HepG2 (cell line): ENCODE results near the gene LPCAT4. TPM values are rescaled to one million over a fixed set of nuclear protein-coding genes. Genes with fewer than 3 reads are reported as not detected.
A peak's percentile ranks its signal among the peaks of the same experiment; 100 is the strongest.

ENCODE experiments used
- CEBPB ChIP-seq: IDR thresholded peaks from 2 replicates; pipeline ENCODE4 v1.6.1; 2011; ENCODE audit warnings: low read depth, low read length, improper control_type of control experiment, borderline replicate concordance
- GMEB2 ChIP-seq: IDR thresholded peaks from 2 replicates; pipeline ENCODE4 v1.6.1; 2016; ENCODE audit warnings: missing biosample characterization, missing genetic modification reagents, low read depth
- KDM1A ChIP-seq: IDR thresholded peaks from 2 replicates; pipeline ENCODE4 v1.6.1; 2016; ENCODE audit warnings: missing compliant biosample characterization
- MZF1 ChIP-seq: sonication (generic); formaldehyde crosslinking; IDR thresholded peaks from 2 replicates; pipeline ENCODE4 v1.8.1; 2023; ENCODE audit warnings: mild to moderate bottlenecking, missing genetic modification reagents, borderline replicate concordance
- NCOA5 ChIP-seq: sonication (generic); formaldehyde crosslinking; IDR thresholded peaks from 2 replicates; pipeline ENCODE4 v1.4.0; 2020; ENCODE audit warnings: missing genetic modification reagents
- SAFB2 ChIP-seq: sonication (generic); formaldehyde crosslinking; IDR thresholded peaks from 2 replicates; pipeline ENCODE4 v1.5.1; 2020; ENCODE audit warnings: missing genetic modification reagents, low read depth, mild to moderate bottlenecking, borderline replicate concordance
- TRAFD1 ChIP-seq: sonication (generic); formaldehyde crosslinking; IDR thresholded peaks from 2 replicates; pipeline ENCODE4 v1.5.1; 2020; ENCODE audit warnings: missing genetic modification reagents, mild to moderate bottlenecking, borderline replicate concordance
- UBTF ChIP-seq: sonication (generic); formaldehyde crosslinking; IDR thresholded peaks from 2 replicates; pipeline ENCODE4 v1.4.0; 2020; ENCODE audit warnings: mild to moderate bottlenecking, missing genetic modification reagents
- ZNF382 ChIP-seq: sonication (generic); formaldehyde crosslinking; IDR thresholded peaks from 2 replicates; pipeline ENCODE4 v1.5.0; 2020; ENCODE audit warnings: missing genetic modification reagents, mild to moderate bottlenecking, borderline replicate concordance
- ZNF513 ChIP-seq: sonication (generic); formaldehyde crosslinking; conservative IDR thresholded peaks from 2 replicates; pipeline ENCODE4 v1.5.0; 2020; ENCODE audit warnings: missing genetic modification reagents
- ZNF609 ChIP-seq: sonication (generic); formaldehyde crosslinking; IDR thresholded peaks from 2 replicates; pipeline ENCODE4 v1.4.0; 2020; ENCODE audit warnings: mild to moderate bottlenecking, missing genetic modification reagents, borderline replicate concordance
- polyA plus RNA-seq, 8 experiments: library from polyadenylated mRNA; depleted of rRNA in 3 of 8; stranded (reverse) in 7 of 8; unstranded in 1 of 8; fragments of >200 nt; fragmentation: Illumina TruSeq in 4 of 8; extraction: Trizol in 4 of 8; gene quantifications; 2 replicates each; pipeline versions ENCODE4 v1.2.1 to v1.2.3, GENCODE V29; 2011 to 2016; ENCODE audit warnings: low read depth in 4 of 8, missing spikeins in 1 of 8, mixed read lengths in 1 of 8; ENCODE audit not compliant: insufficient read depth in 1 of 8
- total RNA-seq, 5 experiments: library from RNA; depleted of rRNA; stranded (reverse); fragments of >200 nt; fragmentation: Illumina TruSeq; extraction: Trizol; gene quantifications; 2 replicates each; pipeline ENCODE4 v1.2.3, GENCODE V29; 2016; ENCODE audit warnings: low read depth in 1 of 5
- TF ChIP-seq, protein P1 (sequence below): sonication (generic); formaldehyde crosslinking; IDR thresholded peaks from 2 replicates; pipeline ENCODE4 v1.8.0; 2022; ENCODE audit warnings: missing genetic modification reagents, mild to moderate bottlenecking, borderline replicate concordance

The LPCAT4 gene
- total and polyA plus RNA-seq, 2 of the 13 experiments (the other 11 are each of a cell fraction or from before 2014, with no cell fraction given), result 8.1 to 57.1 TPM

DNA sequence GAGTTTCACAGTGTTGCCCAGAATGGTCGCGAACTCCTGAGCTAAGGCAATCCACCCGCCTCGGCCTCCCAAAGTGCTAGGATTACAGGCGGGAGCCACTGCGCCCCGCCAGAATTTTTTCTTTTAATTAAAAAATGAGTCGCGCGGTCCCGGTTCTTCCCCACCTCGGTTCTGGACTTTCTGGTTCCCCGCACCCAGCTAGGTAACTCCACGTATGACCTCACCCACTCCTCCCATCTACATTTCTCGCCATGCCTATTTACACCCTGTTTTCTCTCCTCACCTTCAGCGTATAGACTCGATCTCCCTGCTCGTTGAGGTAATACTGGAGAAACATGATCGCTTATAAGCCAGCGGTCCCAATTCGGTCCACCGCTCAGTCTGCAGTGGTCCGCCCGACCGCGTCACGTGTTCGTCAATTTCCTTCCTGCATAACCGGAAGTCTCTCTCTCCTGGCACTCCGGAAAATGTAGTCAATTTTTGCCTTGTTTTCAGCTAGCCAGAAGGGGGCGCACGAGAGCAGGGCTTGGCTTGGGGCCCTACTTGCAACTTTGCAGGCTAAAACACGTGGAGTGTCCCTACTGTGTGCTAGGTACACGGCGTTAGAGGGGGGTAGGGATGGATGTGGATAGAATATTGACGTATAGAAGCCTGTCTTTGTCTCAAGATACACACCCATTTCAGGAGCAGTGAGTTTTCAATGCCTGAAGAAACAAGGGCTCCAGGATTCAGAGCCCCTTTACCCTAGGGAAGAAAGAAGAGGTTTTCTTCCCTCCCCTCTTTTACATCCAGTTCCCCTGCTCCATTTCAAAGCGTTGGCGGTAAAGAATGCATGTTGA, 24.0 kb downstream of the LPCAT4 start, which contains the start of the genes NOP10 and NUTM1 (continued):
- TF ChIP-seq GMEB2 (CRISPR knock-in tag) (no peak), ZNF382 (no peak), ZNF513 (no peak), UBTF (peak; percentile 52), MZF1 (CRISPR knock-in tag) (no peak), TRAFD1 (CRISPR knock-in tag) (no peak), ZNF609 (CRISPR knock-in tag) (no peak), SAFB2 (CRISPR knock-in tag) (no peak), CEBPB (no peak), NCOA5 (CRISPR knock-in tag) (no peak), KDM1A (CRISPR knock-in tag) (no peak)
- TF ChIP-seq, protein P1, sequence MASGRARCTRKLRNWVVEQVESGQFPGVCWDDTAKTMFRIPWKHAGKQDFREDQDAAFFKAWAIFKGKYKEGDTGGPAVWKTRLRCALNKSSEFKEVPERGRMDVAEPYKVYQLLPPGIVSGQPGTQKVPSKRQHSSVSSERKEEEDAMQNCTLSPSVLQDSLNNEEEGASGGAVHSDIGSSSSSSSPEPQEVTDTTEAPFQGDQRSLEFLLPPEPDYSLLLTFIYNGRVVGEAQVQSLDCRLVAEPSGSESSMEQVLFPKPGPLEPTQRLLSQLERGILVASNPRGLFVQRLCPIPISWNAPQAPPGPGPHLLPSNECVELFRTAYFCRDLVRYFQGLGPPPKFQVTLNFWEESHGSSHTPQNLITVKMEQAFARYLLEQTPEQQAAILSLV, result 0 out of 2 replicates have a peak, but pooled peaks have one; percentile 23
